Effector CD8-positive, alpha-beta T cell (primary cell): ENCODE results near the gene C20orf202.

ENCODE experiments used
- DNase-seq: peaks from one replicate; lab custom pipeline; 2025; lab: John Stamatoyannopoulos, UW
- total RNA-seq, 4 experiments: gene quantifications; one replicate each; lab custom pipeline; 2026; lab: John Stamatoyannopoulos, UW

The C20orf202 gene
- 0.18 to 0.49 (median 0.34) reads per million in 4 experiments for total RNA-seq

GRCh38 chr20:1202762-1203504, at the start of gene C20orf202:
Gene C20orf202, plus strand, starts transcription at chr20:1203454. Its CDS starts 132 bp downstream, at chr20:1203586.
- DNase-seq = no peak

- no peak for DNase-seq
Measured at GRCh38 chr20:1154226-1154625, 49.0 kb upstream of the C20orf202 start.

- no peak for DNase-seq
Measured at GRCh38 chr20:1154691-1155090, 48.6 kb upstream of the C20orf202 start.

GRCh38 chr20:1155342-1155741, 47.9 kb upstream of the C20orf202 start:
- no peak for DNase-seq

- no peak for DNase-seq
Measured at GRCh38 chr20:1160496-1160895, 42.8 kb upstream of the C20orf202 start.

GRCh38 chr20:1160991-1161390, 42.3 kb upstream of the C20orf202 start:
- DNase-seq = no peak

GRCh38 chr20:1163105-1163504, 40.1 kb upstream of the C20orf202 start:
- no peak for DNase-seq

- no peak for DNase-seq
Measured at GRCh38 chr20:1163653-1164052, 39.6 kb upstream of the C20orf202 start.

- no peak for DNase-seq
Measured at GRCh38 chr20:1164871-1165270, 38.4 kb upstream of the C20orf202 start.

GRCh38 chr20:1165521-1165920, 37.7 kb upstream of the C20orf202 start:
- DNase-seq = no peak

GRCh38 chr20:1165941-1166340, 37.3 kb upstream of the C20orf202 start:
- DNase-seq = no peak

- no peak for DNase-seq
Measured at GRCh38 chr20:1166948-1167720, 36.1 kb upstream of the C20orf202 start.

GRCh38 chr20:1169224-1169623, 34.0 kb upstream of the C20orf202 start:
- DNase-seq = no peak

GRCh38 chr20:1171461-1172093, 31.7 kb upstream of the C20orf202 start:
- no peak for DNase-seq

GRCh38 chr20:1173698-1174097, 29.6 kb upstream of the C20orf202 start:
- no peak for DNase-seq

- DNase-seq = no peak
Measured at GRCh38 chr20:1174787-1175186, 28.5 kb upstream of the C20orf202 start.

GRCh38 chr20:1177680-1178079, 25.6 kb upstream of the C20orf202 start:
- DNase-seq = no peak

GRCh38 chr20:1178103-1178502, 25.2 kb upstream of the C20orf202 start:
- DNase-seq = no peak

- DNase-seq = no peak
Measured at GRCh38 chr20:1178623-1179022, 24.6 kb upstream of the C20orf202 start.

- no peak for DNase-seq
Measured at GRCh38 chr20:1180949-1181348, 22.3 kb upstream of the C20orf202 start.

GRCh38 chr20:1182106-1182505, 21.1 kb upstream of the C20orf202 start:
- no peak for DNase-seq

GRCh38 chr20:1183153-1183552, 20.1 kb upstream of the C20orf202 start:
- no peak for DNase-seq

- DNase-seq = no peak
Measured at GRCh38 chr20:1184260-1184637, 19.0 kb upstream of the C20orf202 start.
